Trophoblast cell (in vitro differentiated cells and primary cell): ENCODE measurements around the gene RPTOR.

Experiments used
- DNase-seq, 2 donors: peaks; one replicate each; pipeline ENCODE4 v3.0.0-alpha.2; 2016
- H2AFZ ChIP-seq: 2 replicates; pipeline ENCODE4 v1.6.1; 2013; ENCODE audit warnings: low read length, moderate library complexity, mild to moderate bottlenecking; ENCODE audit not compliant: insufficient read depth, poor library complexity
- H2AK5ac ChIP-seq: 2 replicates; pipeline ENCODE4 v1.6.1; 2013; ENCODE audit warnings: mild to moderate bottlenecking, low read length
- H2BK120ac ChIP-seq: 2 replicates; pipeline ENCODE4 v1.6.1; 2013; ENCODE audit warnings: low read length, mild to moderate bottlenecking, moderate library complexity; ENCODE audit not compliant: insufficient read depth, poor library complexity
- H2BK12ac ChIP-seq: 2 replicates; pipeline ENCODE4 v1.6.1; 2013; ENCODE audit warnings: mild to moderate bottlenecking, low read length, moderate library complexity
- H2BK5ac ChIP-seq: 2 replicates; pipeline ENCODE4 v1.6.1; 2013; ENCODE audit warnings: low read length, low read depth, moderate library complexity, mild to moderate bottlenecking; ENCODE audit not compliant: poor library complexity
- H3K14ac ChIP-seq: 2 replicates; pipeline ENCODE4 v1.6.1; 2013; ENCODE audit warnings: mild to moderate bottlenecking, low read length
- H3K18ac ChIP-seq: 2 replicates; pipeline ENCODE4 v1.6.1; 2013; ENCODE audit warnings: mild to moderate bottlenecking, low read length
- H3K23ac ChIP-seq: 2 replicates; pipeline ENCODE4 v1.6.1; 2013; ENCODE audit warnings: low read length
- H3K27ac ChIP-seq: 2 replicates; pipeline ENCODE4 v1.5.1; 2013; ENCODE audit warnings: low read depth, mild to moderate bottlenecking, inconsistent platforms, low read length, moderate library complexity
- H3K27me3 ChIP-seq: 2 replicates; pipeline ENCODE4 v1.6.1; 2013; ENCODE audit warnings: inconsistent platforms, mild to moderate bottlenecking, low read length, moderate library complexity; ENCODE audit not compliant: insufficient read depth
- H3K36me3 ChIP-seq, 2 experiments: 1 replicate in 1 of 2; 2 replicates in 1 of 2; pipeline ENCODE4 v1.6.1; 2013; ENCODE audit warnings: low read length in 2 of 2, mild to moderate bottlenecking in 2 of 2, moderate library complexity in 1 of 2; ENCODE audit not compliant: insufficient read depth in 2 of 2, control insufficient read depth in 1 of 2
- H3K4ac ChIP-seq: 2 replicates; pipeline ENCODE4 v1.6.1; 2013; ENCODE audit warnings: low read depth, mild to moderate bottlenecking, low read length, moderate library complexity
- H3K4me1 ChIP-seq, 2 experiments: 1 replicate in 1 of 2; 2 replicates in 1 of 2; pipeline ENCODE4 v1.6.1; 2013; ENCODE audit warnings: low read length in 2 of 2, mild to moderate bottlenecking in 2 of 2, moderate library complexity in 1 of 2; ENCODE audit not compliant: insufficient read depth in 2 of 2, control insufficient read depth in 1 of 2
- H3K4me2 ChIP-seq: 2 replicates; pipeline ENCODE4 v1.6.1; 2013; ENCODE audit warnings: inconsistent platforms, mild to moderate bottlenecking, low read length, moderate library complexity
- H3K4me3 ChIP-seq: 2 replicates; pipeline ENCODE4 v1.5.1; 2013; ENCODE audit warnings: mild to moderate bottlenecking, low read depth, low read length, inconsistent platforms
- H3K79me1 ChIP-seq: one replicate; pipeline ENCODE4 v1.6.1; 2013; ENCODE audit warnings: low read length
- H3K79me2 ChIP-seq: 2 replicates; pipeline ENCODE4 v1.6.1; 2013; ENCODE audit warnings: low read length, mild to moderate bottlenecking; ENCODE audit not compliant: control insufficient read depth, insufficient read depth, poor library complexity
- H3K9ac ChIP-seq: 2 replicates; pipeline ENCODE4 v1.6.1; 2013; ENCODE audit warnings: mild to moderate bottlenecking, low read length
- H3K9me3 ChIP-seq: 2 replicates; pipeline ENCODE4 v1.6.1; 2013; ENCODE audit warnings: low read depth, mild to moderate bottlenecking, control low read depth, inconsistent platforms, low read length; ENCODE audit not compliant: insufficient read depth
- H4K12ac ChIP-seq: 2 replicates; pipeline ENCODE4 v1.6.1; 2013; ENCODE audit warnings: low read depth, mild to moderate bottlenecking, low read length, moderate library complexity
- H4K8ac ChIP-seq: 2 replicates; pipeline ENCODE4 v1.6.1; 2013; ENCODE audit warnings: low read depth, mild to moderate bottlenecking, low read length, moderate library complexity
- H4K91ac ChIP-seq: one replicate; pipeline ENCODE4 v1.6.1; 2013; ENCODE audit warnings: low read depth, mild to moderate bottlenecking, low read length, moderate library complexity
- WGBS: extraction: QIAGEN DNeasy Blood & Tissue Kit; methylation state at CpG from one replicate; pipeline ENCODE4 v1.1.7; 2013; ENCODE audit warnings: missing lambda C conversion rate; ENCODE audit not compliant: insufficient read length, insufficient coverage; ENCODE audit errors: extremely low coverage; 5-methylcytosine and 5-hydroxymethylcytosine counted together

The RPTOR gene

DNA sequence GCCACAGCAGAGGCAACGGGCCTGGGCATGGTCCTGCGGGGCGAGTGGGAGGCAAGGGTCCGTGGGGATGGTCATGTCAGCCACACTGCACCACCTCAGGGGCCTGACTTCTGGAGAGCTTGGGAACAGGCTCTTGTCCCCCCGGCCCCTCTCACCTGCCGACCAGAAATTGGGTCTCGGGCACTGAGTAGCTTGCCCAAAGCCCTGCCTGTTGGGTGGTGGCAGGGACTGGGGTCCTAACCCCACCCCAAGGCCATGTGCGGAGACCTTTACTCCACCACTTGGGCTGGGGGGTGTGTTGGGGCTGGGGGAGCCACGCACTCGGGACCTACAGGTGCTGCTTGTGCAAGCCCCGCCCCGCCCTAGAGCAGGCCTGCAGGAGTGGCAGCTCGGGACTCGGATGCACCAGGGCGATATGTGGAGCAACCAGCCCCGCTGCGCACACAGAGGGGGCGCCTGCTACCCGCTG lies 422.8 kb downstream of the RPTOR start:
- Histone ChIP-seq H2BK5ac (no peak overlapping the region), H3K4ac (no peak overlapping the region), H3K14ac (no peak overlapping the region), H3K9me3 (peaks cover 2% of the 10 kb centered on the region), H3K4me3 (no peak overlapping the region), H3K18ac (no peak overlapping the region), H4K8ac (no peak overlapping the region), H2BK12ac (no peak overlapping the region), H3K23ac (no peak overlapping the region), H3K9ac (no peak overlapping the region), H3K4me1 (no peaks in the 10 kb centered on the region), H3K79me1 (no peaks in the 10 kb centered on the region), H2AK5ac (no peak overlapping the region), H3K27me3 (no peaks in the 10 kb centered on the region), H4K12ac (no peak overlapping the region), H2AFZ (no peak overlapping the region), H3K79me2 (no peaks in the 10 kb centered on the region), H3K27ac (no peak overlapping the region), H3K36me3 (peaks cover 2 to 5% of the 10 kb centered on the region in 2 experiments), H3K4me2 (no peak overlapping the region), H4K91ac (no peak overlapping the region), H2BK120ac (no peak overlapping the region)
- DNase-seq = no peak
- WGBS = no CpG with 5 or more reads among the region's 19 CpGs

- Histone ChIP-seq H3K4ac (no peak overlapping the region), H3K36me3 (peaks cover 2 to 5% of the 10 kb centered on the region in 2 experiments)
These were observed 424.0 kb downstream of the RPTOR start for GRCh38 chr17:80968602-80969029.

DNA sequence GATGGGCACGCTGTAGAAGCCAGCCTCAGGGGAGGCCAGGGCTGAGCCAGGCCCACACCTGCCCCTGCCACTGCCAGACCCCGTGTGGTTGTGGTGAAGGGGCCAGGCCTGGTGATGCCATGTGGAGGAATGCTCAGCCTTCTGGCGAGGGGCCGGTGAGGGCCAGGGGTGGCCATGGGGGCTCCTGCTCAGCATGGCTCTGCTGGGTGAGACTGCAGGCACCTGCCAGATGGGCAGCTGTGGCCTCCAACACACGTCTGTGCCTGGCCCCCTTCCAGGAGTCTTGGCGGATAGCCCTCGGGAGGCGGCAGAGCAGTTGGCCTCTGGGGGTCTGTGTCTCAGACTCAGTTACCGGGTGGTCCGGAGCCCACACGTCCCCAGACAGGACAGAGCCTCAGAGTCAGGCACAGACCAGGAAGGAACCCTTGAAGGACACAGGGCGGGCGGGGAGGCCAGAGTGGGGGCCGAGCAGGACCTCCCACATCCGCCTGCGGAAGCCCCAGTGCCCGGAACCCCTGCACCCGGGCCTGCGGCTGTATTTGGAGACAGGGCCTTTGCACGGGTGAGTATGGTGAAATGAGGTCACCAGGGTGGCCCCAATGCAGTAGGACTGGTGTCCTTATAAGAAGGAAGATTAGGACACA lies 424.5 kb downstream of the RPTOR start:
- Histone ChIP-seq H4K8ac (no peak overlapping the region), H3K79me2 (no peaks in the 10 kb centered on the region), H3K9ac (no peak overlapping the region), H3K4ac (no peak overlapping the region), H2BK120ac (no peak overlapping the region), H2AK5ac (no peak overlapping the region), H3K23ac (no peak overlapping the region), H3K36me3 (peaks cover 2 to 5% of the 10 kb centered on the region in 2 experiments), H3K9me3 (peaks cover 2% of the 10 kb centered on the region), H4K91ac (no peak overlapping the region), H3K14ac (no peak overlapping the region), H2BK12ac (no peak overlapping the region), H3K4me1 (no peaks in the 10 kb centered on the region), H3K79me1 (no peaks in the 10 kb centered on the region), H3K27ac (no peak overlapping the region), H2BK5ac (no peak overlapping the region), H4K12ac (no peak overlapping the region), H2AFZ (no peak overlapping the region), H3K4me2 (no peak overlapping the region), H3K27me3 (no peaks in the 10 kb centered on the region), H3K4me3 (no peak overlapping the region), H3K18ac (no peak overlapping the region)
- no CpG with 5 or more reads among the region's 20 CpGs for WGBS
- DNase-seq = no peak

More at GRCh38 chr17:80968602-80969029, 424.0 kb downstream of the RPTOR start:
- Histone ChIP-seq H3K4me1 (no peaks in the 10 kb centered on the region), H3K27ac (no peak overlapping the region), H3K9ac (no peak overlapping the region), H4K8ac (no peak overlapping the region), H4K12ac (no peak overlapping the region), H3K79me2 (no peaks in the 10 kb centered on the region), H3K18ac (no peak overlapping the region), H2BK120ac (no peak overlapping the region), H3K23ac (no peak overlapping the region), H3K4me2 (no peak overlapping the region), H2BK5ac (no peak overlapping the region), H2BK12ac (no peak overlapping the region), H3K27me3 (no peaks in the 10 kb centered on the region), H3K14ac (no peak overlapping the region), H2AK5ac (no peak overlapping the region), H3K79me1 (no peaks in the 10 kb centered on the region), H3K9me3 (peaks cover 2% of the 10 kb centered on the region), H2AFZ (no peak overlapping the region), H3K4me3 (no peak overlapping the region), H4K91ac (no peak overlapping the region)
- WGBS = no CpG with 5 or more reads among the region's 17 CpGs
- DNase-seq = no peak

DNA sequence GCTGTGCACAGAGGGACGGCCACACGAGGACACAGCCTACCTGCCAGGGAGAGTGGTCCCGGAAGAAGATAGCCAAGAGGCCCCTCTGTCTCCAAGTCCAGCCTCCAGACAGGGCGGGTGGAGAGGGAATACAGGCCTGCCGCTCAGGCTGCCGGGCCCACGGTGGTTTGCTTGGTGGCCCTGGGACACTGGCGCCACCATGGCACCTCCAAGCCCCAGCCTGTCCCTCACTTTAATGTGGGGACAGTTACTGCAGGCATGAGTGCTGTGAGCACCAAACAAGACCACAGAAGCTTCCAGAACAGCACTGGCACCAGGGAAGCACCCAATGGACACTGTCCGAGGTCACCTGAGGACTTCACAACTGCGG lies 425.0 kb downstream of the RPTOR start:
- Histone ChIP-seq H3K4me3 (no peak overlapping the region), H3K36me3 (peaks cover 0 to 4% of the 10 kb centered on the region in 2 experiments), H3K27ac (no peak overlapping the region), H3K9ac (no peak overlapping the region), H3K79me2 (no peaks in the 10 kb centered on the region), H2BK5ac (no peak overlapping the region), H3K79me1 (no peaks in the 10 kb centered on the region), H3K4me2 (no peak overlapping the region), H3K4me1 (no peaks in the 10 kb centered on the region), H3K27me3 (no peaks in the 10 kb centered on the region), H4K91ac (no peak overlapping the region), H4K12ac (no peak overlapping the region), H3K4ac (no peak overlapping the region), H4K8ac (no peak overlapping the region), H3K9me3 (peaks cover 2% of the 10 kb centered on the region), H2BK12ac (no peak overlapping the region), H3K14ac (no peak overlapping the region), H3K18ac (no peak overlapping the region), H2AK5ac (no peak overlapping the region), H2AFZ (no peak overlapping the region), H3K23ac (no peak overlapping the region), H2BK120ac (no peak overlapping the region)
- no CpG with 5 or more reads among the region's 10 CpGs for WGBS
- DNase-seq = no peak
